PC-9 (cell line): ENCODE results near the gene GPR89A. TPM values are rescaled to one million over a fixed set of nuclear protein-coding genes. Genes with fewer than 3 reads are reported as not detected.

Experiments used
- BruUV-seq: library from RNA; stranded (reverse); fragments of 400-500 nt; replicated peaks from 2 replicates; lab custom pipeline; 2021; lab: Mats Ljungman, UMichigan
- CTCF ChIA-PET: fragments of 300-600 bp; sonication (Branson Sonifier 250); formaldehyde crosslinking; loops from one replicate; lab custom pipeline; 2022; ENCODE audit warnings: antibody characterized with exemption; lab: Charles Lee
- POLR2A ChIA-PET: fragments of 300-600 bp; sonication (Branson Sonifier 250); formaldehyde crosslinking; loops from one replicate; lab custom pipeline; 2022; ENCODE audit warnings: antibody characterized with exemption; ENCODE audit not compliant: unreplicated experiment; lab: Charles Lee
- DNase-seq, 2 experiments: peaks; one replicate each; pipeline versions ENCODE4 v3.0.0 to v3.0.0-alpha.2; 2015 to 2022; ENCODE audit warnings: mixed read lengths in 1 of 2
- H2AFZ ChIP-seq: fragments of 200-600 bp; sonication (generic); 2 replicates; pipeline ENCODE4 v1.8.1; 2017; ENCODE audit warnings: antibody characterized with exemption
- H3F3A ChIP-seq: fragments of 200-600 bp; sonication (generic); 2 replicates; pipeline ENCODE4 v1.8.1; 2017; ENCODE audit warnings: antibody characterized with exemption, mild to moderate bottlenecking, low read depth; ENCODE audit not compliant: insufficient read depth
- H3K27ac ChIP-seq: fragments of 200-600 bp; sonication (generic); 2 replicates; pipeline ENCODE4 v1.6.1; 2016; ENCODE audit warnings: mixed run types
- H3K27me3 ChIP-seq: fragments of 200-600 bp; sonication (generic); 2 replicates; pipeline ENCODE4 v1.6.1; 2016; ENCODE audit warnings: low read depth, mixed run types; ENCODE audit not compliant: insufficient read depth
- H3K36me3 ChIP-seq: fragments of 200-600 bp; sonication (generic); 2 replicates; pipeline ENCODE4 v1.6.1; 2016; ENCODE audit warnings: low read depth, mixed run types
- H3K4me1 ChIP-seq: fragments of 200-600 bp; sonication (generic); replicated peaks from 2 replicates; pipeline ENCODE4 v1.6.1; 2016; ENCODE audit warnings: mixed run types; ENCODE audit not compliant: insufficient read depth
- H3K4me2 ChIP-seq: fragments of 200-600 bp; sonication (generic); 2 replicates; pipeline ENCODE4 v1.6.1; 2017; ENCODE audit warnings: mixed run types
- H3K4me3 ChIP-seq: fragments of 200-600 bp; sonication (generic); 2 replicates; pipeline ENCODE4 v1.6.1; 2016; ENCODE audit warnings: mixed run types
- H3K79me2 ChIP-seq: fragments of 200-600 bp; sonication (generic); 2 replicates; pipeline ENCODE4 v1.6.1; 2017; ENCODE audit warnings: low read depth, mixed run types
- H3K9me2 ChIP-seq: fragments of 200-600 bp; sonication (generic); 2 replicates; pipeline ENCODE4 v1.8.1; 2017; ENCODE audit warnings: mild to moderate bottlenecking; ENCODE audit not compliant: insufficient read depth
- H3K9me3 ChIP-seq: fragments of 200-600 bp; sonication (generic); 2 replicates; pipeline ENCODE4 v1.8.1; 2016; ENCODE audit warnings: low read depth; ENCODE audit not compliant: insufficient read depth
- H4K20me1 ChIP-seq: fragments of 200-600 bp; sonication (generic); 2 replicates; pipeline ENCODE4 v1.8.1; 2017; ENCODE audit not compliant: insufficient read depth
- CTCF ChIP-seq: fragments of 200-600 bp; sonication (generic); conservative IDR thresholded peaks from 2 replicates; pipeline ENCODE4 v1.6.1; 2017; ENCODE audit warnings: mixed run types, antibody characterized with exemption, mild to moderate bottlenecking, moderate library complexity
- EZH2 ChIP-seq: fragments of 200-600 bp; sonication (generic); IDR thresholded peaks from 2 replicates; pipeline ENCODE4 v1.8.0; 2017; ENCODE audit warnings: antibody characterized with exemption, low read depth
- intact Hi-C: fragments of 100-400 bp; cut with micrococcal nuclease; formaldehyde crosslinking; loops from one replicate; pipeline ENCODE4 v1.10.0; 2022; ENCODE audit not compliant: unreplicated experiment
- total RNA-seq: library from RNA; stranded (reverse); gene quantifications from 2 replicates; pipeline ENCODE4 v1.2.3, GENCODE V29; 2021

The GPR89A gene
- total RNA-seq, 1 experiment from 2014 or later = 20.4 TPM

- Histone ChIP-seq H3K4me1 (peaks cover 7% of the 10 kb centered on the region; the same call in 1 of the 2 replicates), H4K20me1 (no peaks in the 10 kb centered on the region), H3K27me3 (no peaks in the 10 kb centered on the region), H3K36me3 (no peaks in the 10 kb centered on the region), H3K9me2 (no peaks in the 10 kb centered on the region), H3K9me3 (no peaks in the 10 kb centered on the region), H3K27ac (no peak overlapping the region), H2AFZ (no peak overlapping the region), H3K4me3 (no peak overlapping the region), H3K4me2 (no peak overlapping the region), H3F3A (no peaks in the 10 kb centered on the region), H3K79me2 (no peaks in the 10 kb centered on the region)
- intact Hi-C loops = no loop called here
- TF ChIP-seq CTCF (no peak), EZH2 (no peak)
- no TSS peak for BruUV-seq
- DNase-seq = no peak
- ChIA-PET CTCF (no interaction called here), POLR2A (no interaction called here)
These were observed 85.1 kb downstream of the GPR89A start for GRCh38 chr1:145692785-145693443.

GRCh38 chr1:145695821-145696629 lies 88.2 kb downstream of the GPR89A start:
- no peaks in the 10 kb centered on the region for H3K27me3 ChIP-seq
- no peaks in the 10 kb centered on the region for H3F3A ChIP-seq
- TF ChIP-seq EZH2 = no peak
- TF ChIP-seq CTCF = no peak
- no peaks in the 10 kb centered on the region for H3K9me2 ChIP-seq
- no peak overlapping the region for H3K4me2 ChIP-seq
- no peaks in the 10 kb centered on the region for H3K9me3 ChIP-seq
- H3K27ac ChIP-seq = no peak overlapping the region
- no peaks in the 10 kb centered on the region for H4K20me1 ChIP-seq
- DNase-seq = no peak
- intact Hi-C loops = no loop called here
- H3K79me2 ChIP-seq = no peaks in the 10 kb centered on the region
- H2AFZ ChIP-seq = no peak overlapping the region
- no peak overlapping the region for H3K4me3 ChIP-seq
- H3K4me1 ChIP-seq = peaks cover 5% of the 10 kb centered on the region; the same call in 1 of the 2 replicates
- H3K36me3 ChIP-seq = no peaks in the 10 kb centered on the region
- no TSS peak for BruUV-seq
- POLR2A ChIA-PET = no interaction called here
- CTCF ChIA-PET = no interaction called here

GRCh38 chr1:145696630-145696960 lies 88.8 kb downstream of the GPR89A start:
- TF ChIP-seq EZH2 = no peak
- TF ChIP-seq CTCF = no peak
- no peaks in the 10 kb centered on the region for H3F3A ChIP-seq
- intact Hi-C loops = no loop called here
- no peak overlapping the region for H3K4me2 ChIP-seq
- H3K9me3 ChIP-seq = no peaks in the 10 kb centered on the region
- no TSS peak for BruUV-seq
- no peak overlapping the region for H3K27ac ChIP-seq
- no peak overlapping the region for H3K4me3 ChIP-seq
- ChIA-PET POLR2A (no interaction called here), CTCF (no interaction called here)
- H2AFZ ChIP-seq = no peak overlapping the region
- no peaks in the 10 kb centered on the region; the same call in 1 of the 2 replicates for H3K4me1 ChIP-seq
- H3K27me3 ChIP-seq = no peaks in the 10 kb centered on the region
- DNase-seq = no peak
- no peaks in the 10 kb centered on the region for H3K9me2 ChIP-seq
- no peaks in the 10 kb centered on the region for H3K36me3 ChIP-seq
- no peaks in the 10 kb centered on the region for H3K79me2 ChIP-seq
- no peaks in the 10 kb centered on the region for H4K20me1 ChIP-seq
